PC-3 (cell line): ENCODE measurements around the gene ME2. TPM values are rescaled to one million over a fixed set of nuclear protein-coding genes. Genes with fewer than 3 reads are reported as not detected.
"Not testable (repeated sequence)": the region's sequence is repeated elsewhere in the genome, so short reads cannot be mapped to it uniquely, and the experiment has no call there.

Experiments used
- ATAC-seq: fragments of 200-7000 bp; cut with Tn5 transposase; 2 replicates; pipeline ENCODE4 v1.9.1; 2020; ENCODE audit warnings: mild to moderate bottlenecking, moderate library complexity
- BruUV-seq: library from RNA; stranded (reverse); fragments of 400-500 nt; replicated peaks from 2 replicates; lab custom pipeline; 2021; lab: Mats Ljungman, UMichigan
- CTCF ChIA-PET: fragments of 300-600 bp; sonication (Branson Sonifier 250); formaldehyde crosslinking; loops from one replicate; lab custom pipeline; 2022; ENCODE audit warnings: antibody characterized with exemption; lab: Charles Lee
- POLR2A ChIA-PET: fragments of 300-600 bp; sonication (Branson Sonifier 250); formaldehyde crosslinking; loops from one replicate; lab custom pipeline; 2022; ENCODE audit warnings: antibody characterized with exemption; ENCODE audit not compliant: unreplicated experiment; lab: Charles Lee
- DNase-seq: peaks from one replicate; pipeline ENCODE4 v3.0.0-alpha.2; 2015
- H2AFZ ChIP-seq: fragments of 300-600 bp; sonication (generic); 2 replicates; pipeline ENCODE4 v1.6.0; 2016; ENCODE audit warnings: antibody characterized with exemption, low read length
- H3F3A ChIP-seq: fragments of 300-600 bp; sonication (generic); one replicate; pipeline ENCODE4 v1.6.0; 2017; ENCODE audit warnings: antibody characterized with exemption, low read length, control low read depth, mild to moderate bottlenecking; ENCODE audit not compliant: unreplicated experiment
- H3K27ac ChIP-seq: fragments of 300-600 bp; sonication (generic); 2 replicates; pipeline ENCODE4 v1.5.1; 2016; ENCODE audit warnings: mild to moderate bottlenecking, low read length
- H3K27me3 ChIP-seq: fragments of 300-600 bp; sonication (generic); 2 replicates; pipeline ENCODE4 v1.6.1; 2016; ENCODE audit warnings: low read length, mixed read lengths
- H3K36me3 ChIP-seq: fragments of 300-600 bp; sonication (generic); 2 replicates; pipeline ENCODE4 v1.6.1; 2016; ENCODE audit warnings: low read depth, mixed run types, low read length, mixed read lengths
- H3K4me1 ChIP-seq: fragments of 300-600 bp; sonication (generic); 2 replicates; pipeline ENCODE4 v1.5.1; 2016; ENCODE audit warnings: low read length; ENCODE audit not compliant: insufficient read depth
- H3K4me2 ChIP-seq: fragments of 300-600 bp; sonication (generic); 2 replicates; pipeline ENCODE4 v1.6.0; 2016; ENCODE audit warnings: low read length
- H3K4me3 ChIP-seq: fragments of 300-600 bp; sonication (generic); 2 replicates; pipeline ENCODE4 v1.5.1; 2016; ENCODE audit warnings: mild to moderate bottlenecking, low read length, mixed read lengths
- H3K79me2 ChIP-seq: fragments of 300-600 bp; sonication (generic); 2 replicates; pipeline ENCODE4 v1.6.1; 2017; ENCODE audit warnings: low read length, mixed read lengths
- H3K9ac ChIP-seq: fragments of 300-600 bp; sonication (generic); 2 replicates; pipeline ENCODE4 v1.6.0; 2016; ENCODE audit warnings: mild to moderate bottlenecking, low read length
- H3K9me2 ChIP-seq: fragments of 300-600 bp; sonication (generic); replicated peaks from 2 replicates; pipeline ENCODE4 v1.6.1; 2016; ENCODE audit warnings: mixed run types, low read length, mixed read lengths
- H3K9me3 ChIP-seq: fragments of 300-600 bp; sonication (generic); 2 replicates; pipeline ENCODE4 v1.6.1; 2016; ENCODE audit warnings: low read length, mixed read lengths
- H4K20me1 ChIP-seq: fragments of 300-600 bp; sonication (generic); 2 replicates; pipeline ENCODE4 v1.6.1; 2016; ENCODE audit warnings: low read length, mixed read lengths
- EZH2 ChIP-seq: fragments of 300-600 bp; sonication (generic); IDR thresholded peaks from one replicate; pipeline ENCODE4 v1.6.1; 2017; ENCODE audit warnings: antibody characterized with exemption, mild to moderate bottlenecking, low read length; ENCODE audit not compliant: unreplicated experiment
- EZH2phosphoT487 ChIP-seq: fragments of 300-600 bp; sonication (generic); IDR thresholded peaks from 2 replicates; pipeline ENCODE4 v1.6.1; 2018; ENCODE audit warnings: mild to moderate bottlenecking, antibody characterized with exemption, low read length, borderline replicate concordance
- intact Hi-C: fragments of 100-400 bp; cut with micrococcal nuclease; formaldehyde crosslinking; loops from 2 replicates; pipeline ENCODE4 v1.9.0; 2023
- total RNA-seq: library from RNA; depleted of rRNA; stranded (reverse); fragments of >200 nt; gene quantifications from 2 replicates; pipeline ENCODE4 v1.2.3, GENCODE V29; 2014
- TF ChIP-seq, protein P1 (sequence below): fragments of 300-600 bp; sonication (generic); conservative IDR thresholded peaks from 2 replicates; pipeline ENCODE4 v1.5.1; 2017; ENCODE audit warnings: antibody characterized with exemption, low read depth, mild to moderate bottlenecking, low read length

Gene ME2
- total RNA-seq, 1 experiment from 2014 or later: 29.1 TPM

GRCh38 chr18:50830544-50830943 is 48.4 kb upstream of the ME2 start:
- Histone ChIP-seq H3F3A (no peaks in the 10 kb centered on the region), H3K9ac (no peak overlapping the region), H3K79me2 (no peaks in the 10 kb centered on the region), H4K20me1 (no peaks in the 10 kb centered on the region), H3K4me1 (peaks cover 4% of the 10 kb centered on the region; the same call in 1 of the 2 replicates), H2AFZ (no peak overlapping the region), H3K4me3 (no peak overlapping the region), H3K27me3 (no peaks in the 10 kb centered on the region), H3K9me3 (no peaks in the 10 kb centered on the region), H3K9me2 (no peaks in the 10 kb centered on the region), H3K4me2 (no peak overlapping the region), H3K36me3 (no peaks in the 10 kb centered on the region), H3K27ac (no peak overlapping the region)
- ChIA-PET CTCF (no interaction called here), POLR2A (no interaction called here)
- TF ChIP-seq EZH2phosphoT487 (no peak), EZH2 (no peak)
- TF ChIP-seq, protein P1, sequence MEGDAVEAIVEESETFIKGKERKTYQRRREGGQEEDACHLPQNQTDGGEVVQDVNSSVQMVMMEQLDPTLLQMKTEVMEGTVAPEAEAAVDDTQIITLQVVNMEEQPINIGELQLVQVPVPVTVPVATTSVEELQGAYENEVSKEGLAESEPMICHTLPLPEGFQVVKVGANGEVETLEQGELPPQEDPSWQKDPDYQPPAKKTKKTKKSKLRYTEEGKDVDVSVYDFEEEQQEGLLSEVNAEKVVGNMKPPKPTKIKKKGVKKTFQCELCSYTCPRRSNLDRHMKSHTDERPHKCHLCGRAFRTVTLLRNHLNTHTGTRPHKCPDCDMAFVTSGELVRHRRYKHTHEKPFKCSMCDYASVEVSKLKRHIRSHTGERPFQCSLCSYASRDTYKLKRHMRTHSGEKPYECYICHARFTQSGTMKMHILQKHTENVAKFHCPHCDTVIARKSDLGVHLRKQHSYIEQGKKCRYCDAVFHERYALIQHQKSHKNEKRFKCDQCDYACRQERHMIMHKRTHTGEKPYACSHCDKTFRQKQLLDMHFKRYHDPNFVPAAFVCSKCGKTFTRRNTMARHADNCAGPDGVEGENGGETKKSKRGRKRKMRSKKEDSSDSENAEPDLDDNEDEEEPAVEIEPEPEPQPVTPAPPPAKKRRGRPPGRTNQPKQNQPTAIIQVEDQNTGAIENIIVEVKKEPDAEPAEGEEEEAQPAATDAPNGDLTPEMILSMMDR: no peak
- DNase-seq: no peak
- no peak for ATAC-seq
- intact Hi-C loops: no loop called here
- BruUV-seq: no TSS peak

- H3K9me3 ChIP-seq: no peaks in the 10 kb centered on the region
- no peaks in the 10 kb centered on the region for H3F3A ChIP-seq
- intact Hi-C loops: no loop called here
- no peak overlapping the region for H3K4me2 ChIP-seq
- H2AFZ ChIP-seq: no peak overlapping the region
- H4K20me1 ChIP-seq: no peaks in the 10 kb centered on the region
- ATAC-seq (no peak), DNase-seq (no peak)
- H3K36me3 ChIP-seq: no peaks in the 10 kb centered on the region
- no peaks in the 10 kb centered on the region for H3K27me3 ChIP-seq
- no peaks in the 10 kb centered on the region for H3K79me2 ChIP-seq
- TF ChIP-seq, protein P1: no peak
- TF ChIP-seq EZH2 (no peak), EZH2phosphoT487 (no peak)
- no TSS peak for BruUV-seq
- no peak overlapping the region for H3K4me3 ChIP-seq
- no peak overlapping the region for H3K9ac ChIP-seq
- CTCF ChIA-PET: no interaction called here
- H3K27ac ChIP-seq: no peak overlapping the region
- POLR2A ChIA-PET: no interaction called here
- H3K9me2 ChIP-seq: no peaks in the 10 kb centered on the region
- peaks cover 16% of the 10 kb centered on the region for H3K4me1 ChIP-seq
Measured at GRCh38 chr18:50832754-50833153, 46.2 kb upstream of the ME2 start.

GRCh38 chr18:50833496-50833895 is 45.4 kb upstream of the ME2 start:
- H3K79me2 ChIP-seq, H3F3A ChIP-seq, H2AFZ ChIP-seq, H3K27ac ChIP-seq, H3K4me2 ChIP-seq, H3K9me3 ChIP-seq, DNase-seq, H3K27me3 ChIP-seq, H4K20me1 ChIP-seq, BruUV-seq, H3K9ac ChIP-seq, ATAC-seq, H3K36me3 ChIP-seq, H3K4me3 ChIP-seq, H3K9me2 ChIP-seq, CTCF ChIA-PET, intact Hi-C loops, POLR2A ChIA-PET: not testable (repeated sequence)
- H3K4me1 ChIP-seq: peaks cover 23% of the 10 kb centered on the region
